ENCODE results near the gene ELL2. TPM values are rescaled to one million over a fixed set of nuclear protein-coding genes. Genes with fewer than 3 reads are reported as not detected.

Gene ELL2
- total and polyA plus RNA-seq, 2 donors (not counting 1 experiment from before 2014, with no cell fraction given): 68.5 to 121 TPM

GRCh38 chr5:95993266-95993665, 31.6 kb upstream of the ELL2 start:
- DNase-seq (ENCODE audit: low read depth in 2 of 2): no peak
- Histone ChIP-seq H3K27ac (ENCODE audit: insufficient read depth, low read length) (no peak overlapping the region), H3K36me3 (ENCODE audit: control insufficient read depth, insufficient read depth, low read length) (no peaks in the 10 kb centered on the region), H3K4me1 (ENCODE audit: control insufficient read depth, extremely low read depth, insufficient read depth, low read length) (no peaks in the 10 kb centered on the region), H2AFZ (ENCODE audit: low read length) (no peak overlapping the region), H3K4me3 (replicated peaks in 1 of 4; ENCODE audit: control extremely low read depth in 1 of 4, insufficient read depth in 1 of 4, low read depth in 3 of 4, low read length in 4 of 4) (no peak overlapping the region), H3K9me3 (ENCODE audit: control insufficient read depth, insufficient read depth, low read depth, low read length) (no peaks in the 10 kb centered on the region), H3K9ac (ENCODE audit: insufficient read depth, low read length) (no peak overlapping the region), H3K27me3 (ENCODE audit: control insufficient read depth, insufficient read depth, low read length) (no peaks in the 10 kb centered on the region), H4K20me1 (ENCODE audit: control insufficient read depth, extremely low read depth, insufficient read depth, low read length) (no peaks in the 10 kb centered on the region), H3K4me2 (ENCODE audit: extremely low read depth, insufficient read depth, low read length) (no peak overlapping the region), H3K79me2 (ENCODE audit: control insufficient read depth, insufficient read depth, low read length) (no peaks in the 10 kb centered on the region)
- TF ChIP-seq EZH2 (IDR thresholded peaks at IDR 0.05; ENCODE audit: low read length, missing control alignments) (no peak), CTCF (conservative IDR thresholded peaks at IDR 0.05 in 1 of 2, IDR thresholded peaks at IDR 0.05 in 1 of 2; ENCODE audit: low read depth in 1 of 2, low read length in 2 of 2) (no peak)

- Histone ChIP-seq H4K20me1 (ENCODE audit: control insufficient read depth, extremely low read depth, insufficient read depth, low read length) (no peaks in the 10 kb centered on the region), H3K79me2 (ENCODE audit: control insufficient read depth, insufficient read depth, low read length) (no peaks in the 10 kb centered on the region), H3K4me2 (ENCODE audit: extremely low read depth, insufficient read depth, low read length) (no peak overlapping the region), H2AFZ (ENCODE audit: low read length) (no peak overlapping the region), H3K27ac (ENCODE audit: insufficient read depth, low read length) (no peak overlapping the region), H3K9me3 (ENCODE audit: control insufficient read depth, insufficient read depth, low read depth, low read length) (no peaks in the 10 kb centered on the region), H3K36me3 (ENCODE audit: control insufficient read depth, insufficient read depth, low read length) (no peaks in the 10 kb centered on the region), H3K4me1 (ENCODE audit: control insufficient read depth, extremely low read depth, insufficient read depth, low read length) (no peaks in the 10 kb centered on the region), H3K9ac (ENCODE audit: insufficient read depth, low read length) (no peak overlapping the region), H3K27me3 (ENCODE audit: control insufficient read depth, insufficient read depth, low read length) (no peaks in the 10 kb centered on the region), H3K4me3 (replicated peaks in 1 of 4; ENCODE audit: control extremely low read depth in 1 of 4, insufficient read depth in 1 of 4, low read depth in 3 of 4, low read length in 4 of 4) (no peak overlapping the region)
- DNase-seq (ENCODE audit: low read depth in 2 of 2): no peak
- TF ChIP-seq CTCF (conservative IDR thresholded peaks at IDR 0.05 in 1 of 2, IDR thresholded peaks at IDR 0.05 in 1 of 2; ENCODE audit: low read depth in 1 of 2, low read length in 2 of 2) (no peak), EZH2 (IDR thresholded peaks at IDR 0.05; ENCODE audit: low read length, missing control alignments) (no peak)
Observed at GRCh38 chr5:95989283-95990048, 27.8 kb upstream of the ELL2 start.

GRCh38 chr5:95988877-95989276, 27.2 kb upstream of the ELL2 start:
- H3K27me3 ChIP-seq (ENCODE audit: control insufficient read depth, insufficient read depth, low read length): no peaks in the 10 kb centered on the region
- H3K79me2 ChIP-seq (ENCODE audit: control insufficient read depth, insufficient read depth, low read length): no peaks in the 10 kb centered on the region
- H3K9me3 ChIP-seq (ENCODE audit: control insufficient read depth, insufficient read depth, low read depth, low read length): no peaks in the 10 kb centered on the region
- DNase-seq (ENCODE audit: low read depth in 2 of 2): no peak
- no peak overlapping the region for H3K9ac ChIP-seq (ENCODE audit: insufficient read depth, low read length)
- TF ChIP-seq CTCF (conservative IDR thresholded peaks at IDR 0.05 in 1 of 2, IDR thresholded peaks at IDR 0.05 in 1 of 2; ENCODE audit: low read depth in 1 of 2, low read length in 2 of 2): no peak
- TF ChIP-seq EZH2 (IDR thresholded peaks at IDR 0.05; ENCODE audit: low read length, missing control alignments): no peak
- no peaks in the 10 kb centered on the region for H3K4me1 ChIP-seq (ENCODE audit: control insufficient read depth, extremely low read depth, insufficient read depth, low read length)
- H3K27ac ChIP-seq (ENCODE audit: insufficient read depth, low read length): no peak overlapping the region
- H3K36me3 ChIP-seq (ENCODE audit: control insufficient read depth, insufficient read depth, low read length): no peaks in the 10 kb centered on the region
- no peaks in the 10 kb centered on the region for H4K20me1 ChIP-seq (ENCODE audit: control insufficient read depth, extremely low read depth, insufficient read depth, low read length)
- no peak overlapping the region for H3K4me2 ChIP-seq (ENCODE audit: extremely low read depth, insufficient read depth, low read length)
- H3K4me3 ChIP-seq (replicated peaks in 1 of 4; ENCODE audit: control extremely low read depth in 1 of 4, insufficient read depth in 1 of 4, low read depth in 3 of 4, low read length in 4 of 4): no peak overlapping the region
- no peak overlapping the region for H2AFZ ChIP-seq (ENCODE audit: low read length)

All from fibroblast of lung (primary cell).